Measurements from ENCODE around the gene FIG4.
"Not testable (repeated sequence)": the region's sequence is repeated elsewhere in the genome, so short reads cannot be mapped to it uniquely, and the experiment has no call there.

Gene FIG4

DNA sequence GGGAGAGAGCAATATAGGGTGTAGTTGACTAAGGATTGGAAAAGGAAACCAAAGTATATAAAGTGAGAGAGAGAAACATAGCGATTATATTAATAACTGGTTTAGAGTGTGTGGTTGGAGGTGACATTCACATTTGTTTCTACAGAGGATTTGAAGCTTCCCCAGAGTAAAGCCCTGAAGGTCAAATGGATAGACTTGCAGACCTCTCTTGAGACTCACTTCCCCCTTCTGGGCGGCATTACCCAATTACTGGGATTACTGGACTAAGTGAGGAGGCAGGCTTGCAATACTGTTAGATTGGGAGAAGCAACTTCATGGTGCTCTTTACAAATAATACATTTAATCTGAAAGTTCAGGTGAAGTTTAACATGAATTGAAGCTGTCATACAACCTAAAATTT is 10.7 kb downstream of the FIG4 start:
- DNase-seq (ENCODE audit: insufficient read length, low spot score), result no peak

DNA sequence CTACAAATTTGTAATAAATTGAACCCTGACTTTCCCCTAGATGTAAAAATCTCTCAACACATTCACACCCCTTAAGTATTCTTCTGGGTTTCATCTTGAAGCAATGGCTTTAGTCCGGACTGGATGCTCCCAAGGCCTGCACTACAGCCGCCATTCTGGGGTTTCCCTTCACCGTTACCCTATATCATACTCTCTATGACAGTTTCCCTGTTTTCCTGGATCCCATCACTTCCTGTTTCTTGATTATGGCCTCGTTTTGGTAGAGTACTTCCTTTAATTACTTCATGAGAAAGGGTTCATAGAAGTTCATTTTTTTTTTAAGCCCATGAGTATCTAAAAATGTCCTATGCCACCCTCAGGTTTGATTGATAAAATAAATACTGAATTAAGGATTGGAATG is 11.7 kb downstream of the FIG4 start:
- FAIRE-seq (no peak), DNase-seq (ENCODE audit: insufficient read length, low spot score) (no peak)

More for the DNA sequence above, 10.7 kb downstream of the FIG4 start:
- FAIRE-seq, result no peak

DNA sequence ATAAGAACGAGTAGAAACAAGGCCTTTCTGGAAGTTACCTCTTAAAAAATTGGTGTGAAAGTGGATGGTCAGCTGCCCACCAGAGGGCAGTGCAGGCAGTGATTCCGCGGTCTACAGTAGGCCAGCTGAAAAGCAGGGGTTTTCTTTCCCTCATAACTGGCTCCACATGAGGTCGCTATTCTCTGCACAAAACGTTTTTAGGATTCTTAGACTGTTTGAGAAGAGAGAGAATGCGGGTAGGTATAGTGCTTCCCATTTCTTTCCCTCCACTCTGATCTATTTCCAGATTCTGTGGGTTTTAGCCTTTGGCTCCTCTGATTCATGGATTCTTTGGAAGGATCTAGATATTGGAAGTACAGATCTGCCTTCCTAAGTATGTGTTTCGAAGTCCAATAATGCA is 14.2 kb downstream of the FIG4 start:
- peak; percentile 46 for DNase-seq (ENCODE audit: insufficient read length, low spot score)
- no peak for FAIRE-seq

DNA sequence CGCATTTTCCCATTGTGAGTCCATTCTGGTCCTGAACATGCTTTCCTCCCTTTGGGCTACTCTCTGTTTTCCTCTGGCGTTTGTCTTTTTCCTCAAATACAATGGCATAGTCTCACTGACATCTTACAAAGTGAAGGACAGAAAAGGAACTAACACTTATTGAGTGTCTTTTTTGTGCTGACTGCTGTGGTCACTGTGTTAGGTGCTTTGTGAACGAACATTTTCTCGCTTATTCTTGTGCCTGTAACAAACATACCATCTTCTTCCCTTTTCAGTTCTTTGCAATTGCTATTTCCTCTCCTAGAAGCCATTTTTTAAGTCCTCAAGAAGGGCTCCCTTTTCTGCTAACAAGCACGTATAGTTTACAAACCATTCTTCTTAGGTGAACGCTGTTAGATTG is 15.4 kb downstream of the FIG4 start:
- no peak for FAIRE-seq
- DNase-seq (ENCODE audit: insufficient read length, low spot score), result no peak

DNA sequence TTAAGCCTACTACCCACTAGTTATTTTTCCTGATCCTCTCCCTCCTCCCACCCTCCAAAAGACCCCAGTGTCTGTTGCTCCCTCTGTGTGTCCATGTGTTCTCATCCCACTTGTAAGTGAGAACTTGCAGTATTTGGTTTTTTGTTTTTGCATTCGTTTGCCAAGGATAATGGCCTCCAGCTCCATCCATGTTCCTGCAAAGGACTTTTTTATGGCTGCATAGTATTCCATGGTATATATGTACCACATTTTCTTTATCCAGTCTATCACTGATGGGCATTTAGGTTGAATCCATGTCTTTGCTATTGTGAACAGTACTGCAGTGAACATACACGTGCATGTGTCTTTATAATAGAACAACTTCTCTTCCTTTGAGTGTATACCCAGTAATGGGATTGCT is 17.0 kb downstream of the FIG4 start:
- DNase-seq (ENCODE audit: insufficient read length, low spot score); FAIRE-seq: not testable (repeated sequence)

DNA sequence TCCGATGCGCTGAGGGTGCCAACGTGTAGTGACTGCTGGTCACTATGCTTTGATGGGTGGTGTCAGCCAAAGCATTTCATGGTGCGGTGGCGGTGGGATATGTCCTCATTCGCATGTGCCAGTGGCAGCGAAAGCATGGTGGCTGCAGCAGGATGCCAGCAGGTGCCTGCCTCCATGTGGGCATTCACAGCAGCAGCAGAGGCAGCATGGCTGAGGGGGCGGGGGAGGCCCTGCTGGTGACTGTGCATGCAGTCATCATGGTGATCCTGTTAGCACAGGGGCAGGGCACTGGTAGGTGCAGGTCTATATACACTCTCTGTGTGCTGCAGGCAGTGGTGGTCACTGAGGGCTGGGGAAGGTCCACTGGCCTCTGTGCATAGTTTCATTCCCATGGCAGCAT is 22.0 kb downstream of the FIG4 start:
- DNase-seq (ENCODE audit: insufficient read length, low spot score) (no peak), FAIRE-seq (no peak)

DNA sequence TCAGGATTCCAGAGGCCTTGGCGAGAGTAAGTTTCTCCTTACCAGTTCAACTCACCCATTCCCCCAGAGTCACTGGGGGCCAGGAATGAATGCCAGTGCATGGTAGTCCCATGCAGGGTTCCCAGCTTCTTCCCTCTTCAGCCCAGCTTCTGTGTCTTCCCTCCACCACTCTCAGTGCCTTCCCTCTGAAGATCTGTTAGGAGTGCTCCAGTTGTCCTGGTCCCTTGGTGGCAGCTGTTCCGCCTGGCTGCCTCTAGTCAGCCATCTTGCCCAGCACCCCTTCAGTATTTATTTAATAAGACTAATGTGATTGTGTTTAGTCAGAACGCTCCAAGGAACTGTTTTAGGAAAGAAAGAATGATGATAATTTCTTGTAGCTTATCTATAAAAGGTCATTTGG is 23.1 kb downstream of the FIG4 start:
- FAIRE-seq (no peak), DNase-seq (ENCODE audit: insufficient read length, low spot score) (no peak)

DNA sequence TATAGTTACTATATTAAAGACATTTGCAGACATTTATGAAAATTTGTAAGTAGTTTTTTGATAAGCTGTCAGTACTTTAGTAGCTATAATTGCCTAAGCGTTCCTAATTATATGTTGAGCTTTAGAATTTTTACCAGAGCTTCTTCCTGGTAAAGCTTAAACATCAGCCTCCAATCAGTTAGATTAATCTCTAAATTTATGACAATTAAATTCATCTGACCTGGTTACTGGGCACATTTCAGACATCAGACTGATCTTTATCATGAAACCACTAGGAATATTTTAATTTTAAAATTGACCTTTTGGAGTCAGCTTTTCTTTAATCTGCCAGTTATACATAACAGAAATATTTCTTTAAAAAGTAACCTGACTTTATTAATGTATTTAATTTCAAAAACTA is 23.5 kb downstream of the FIG4 start:
- FAIRE-seq (no peak), DNase-seq (ENCODE audit: insufficient read length, low spot score) (no peak)

DNA sequence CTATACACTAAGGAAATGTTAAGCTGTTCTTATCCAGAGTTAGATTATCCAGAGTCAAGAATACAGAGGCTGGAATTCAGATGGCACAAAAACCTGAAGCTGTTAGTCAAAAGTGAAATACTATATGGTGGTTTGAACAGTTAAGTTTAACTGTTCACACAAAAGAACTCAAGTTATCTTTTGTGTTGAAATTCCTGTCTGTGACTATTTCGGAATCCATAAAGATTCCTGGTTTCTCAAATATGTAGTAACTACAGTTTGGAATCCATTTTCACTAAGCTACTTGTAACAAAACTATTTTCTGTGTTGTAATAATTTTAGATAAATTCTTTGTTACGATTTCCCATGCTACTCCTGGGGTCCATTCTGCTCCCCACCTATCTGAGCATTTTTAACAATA is 24.5 kb downstream of the FIG4 start:
- DNase-seq (ENCODE audit: insufficient read length, low spot score) (no peak), FAIRE-seq (no peak)

DNA sequence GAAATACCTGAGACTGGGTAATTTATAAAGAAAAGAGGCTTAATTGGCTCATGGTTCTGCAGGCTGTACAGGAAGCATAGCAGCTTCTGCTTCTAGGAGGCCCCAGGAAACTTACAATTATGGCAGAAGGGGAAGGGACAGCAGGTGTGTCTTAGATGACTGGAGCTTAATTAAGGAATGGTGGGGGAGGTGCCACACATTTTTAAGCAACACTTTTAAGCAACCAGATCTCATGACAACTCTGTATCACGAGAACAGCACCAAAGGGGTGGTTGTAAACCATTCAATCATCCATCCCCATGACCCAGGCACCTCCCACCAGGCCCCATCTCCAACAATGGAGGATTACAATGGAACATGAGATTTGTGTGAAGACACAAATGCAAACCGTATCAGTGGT is 26.9 kb downstream of the FIG4 start:
- FAIRE-seq (no peak), DNase-seq (ENCODE audit: insufficient read length, low spot score) (no peak)

DNA sequence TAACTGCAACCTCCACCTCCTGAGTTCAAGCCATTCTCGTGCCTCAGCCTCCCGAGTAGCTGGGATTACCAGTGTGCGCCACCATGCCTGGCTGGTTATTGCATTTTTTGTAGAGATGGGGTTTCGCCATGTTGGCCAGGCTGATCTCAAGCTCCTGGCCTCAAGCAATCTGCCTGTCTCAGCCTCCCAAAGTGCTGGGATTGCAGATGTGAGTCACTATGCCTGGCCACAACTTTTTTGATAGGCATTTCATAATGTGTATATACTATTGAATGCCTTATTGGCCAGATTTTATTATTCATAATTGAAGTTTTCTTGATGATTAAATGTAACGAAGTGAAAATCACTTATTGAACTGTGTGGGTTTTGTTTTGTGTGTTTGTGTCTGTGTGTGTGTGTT is 27.9 kb downstream of the FIG4 start:
- DNase-seq (ENCODE audit: insufficient read length, low spot score) (no peak), FAIRE-seq (no peak)

DNA sequence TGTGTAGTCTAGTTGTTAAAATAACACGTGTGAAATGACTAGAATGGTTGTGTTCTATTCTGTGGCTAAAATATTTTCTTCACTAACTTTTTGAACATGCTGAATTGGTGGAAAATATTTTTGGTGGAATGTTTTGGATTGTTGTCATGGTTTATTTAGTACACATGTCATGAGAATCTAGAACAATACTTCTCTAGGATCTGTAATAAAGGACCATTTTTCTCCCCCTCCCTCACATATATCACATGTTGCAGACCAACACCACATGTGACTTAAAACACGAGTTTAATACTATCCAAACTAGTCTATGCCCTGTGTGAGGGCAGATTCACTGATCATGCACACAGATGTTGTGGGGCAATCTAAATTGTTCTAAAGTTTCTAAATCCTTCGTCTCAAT is 29.2 kb downstream of the FIG4 start:
- DNase-seq (ENCODE audit: insufficient read length, low spot score) (no peak), FAIRE-seq (no peak)

DNA sequence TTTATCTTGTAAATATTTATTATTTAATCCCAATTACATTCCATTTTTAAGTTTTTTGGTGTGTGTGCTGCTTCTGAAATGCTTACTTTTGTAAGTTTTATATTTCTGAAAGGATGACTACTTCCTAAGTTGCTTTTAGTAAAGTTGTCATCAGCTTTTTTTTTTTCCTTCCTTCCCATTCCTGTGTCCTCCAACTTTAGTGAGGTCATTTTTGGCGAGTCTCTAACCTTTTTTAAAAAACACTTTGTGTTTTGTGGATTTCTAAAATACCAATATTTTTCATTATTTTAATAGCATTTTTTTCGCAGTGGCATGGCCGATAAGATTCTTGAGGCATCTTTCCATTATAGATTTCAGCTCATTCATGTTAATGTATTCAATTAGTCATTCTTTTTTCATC is 30.9 kb downstream of the FIG4 start:
- no peak for DNase-seq (ENCODE audit: insufficient read length, low spot score)
- no peak for FAIRE-seq

DNA sequence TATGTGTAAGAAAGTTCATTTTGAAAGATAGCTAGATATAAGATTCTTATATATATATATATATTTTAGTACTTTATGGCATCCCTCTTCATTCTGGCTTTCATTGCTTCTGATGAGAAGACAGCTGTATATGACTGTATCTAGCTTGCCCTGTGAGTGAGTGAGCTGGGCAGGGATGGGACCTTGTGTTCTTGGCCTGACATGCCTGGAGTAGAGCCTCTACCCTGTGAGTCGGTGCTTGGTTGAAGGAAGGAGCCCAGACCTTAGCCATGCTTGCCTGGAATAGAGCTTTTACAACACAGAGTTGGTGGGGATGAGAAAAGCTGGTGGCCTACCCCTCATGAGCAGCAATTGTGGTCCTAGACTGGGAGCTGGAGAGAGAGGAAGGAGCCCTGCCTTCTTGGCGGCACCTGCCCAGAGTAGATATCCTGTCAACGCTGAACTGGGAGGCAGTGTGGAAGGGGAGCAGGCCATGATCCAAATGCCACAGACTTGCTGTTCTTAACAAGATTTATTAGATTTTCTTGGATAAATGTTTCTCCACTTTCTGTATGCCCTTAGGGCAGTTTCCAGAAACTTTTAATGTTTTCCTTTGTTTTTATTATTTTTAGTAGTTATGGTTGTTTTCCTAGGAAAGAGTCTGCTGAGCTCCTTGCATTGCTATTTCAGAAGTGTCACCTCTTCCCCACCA is 31.6 kb downstream of the FIG4 start:
- DNase-seq (ENCODE audit: insufficient read length, low spot score) (no peak), FAIRE-seq (no peak)

DNA sequence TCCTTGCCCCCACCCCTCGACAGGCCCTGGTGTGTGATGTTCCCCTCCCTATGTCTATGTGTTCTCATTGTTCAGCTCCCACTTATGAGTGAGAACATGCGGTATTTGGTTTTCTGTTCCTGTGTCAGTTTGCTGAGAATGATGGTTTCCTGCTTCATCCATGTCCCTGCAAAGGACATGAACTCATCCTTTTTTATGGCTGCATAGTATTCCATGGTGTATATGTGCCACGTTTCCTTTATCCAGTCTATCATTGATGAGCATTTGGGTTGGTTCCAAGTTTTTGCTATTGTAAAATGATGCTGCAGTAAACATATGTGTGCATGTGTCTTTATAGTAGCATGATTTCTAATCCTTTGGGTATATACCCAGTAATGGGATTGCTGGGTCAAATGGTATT is 34.2 kb downstream of the FIG4 start:
- FAIRE-seq; DNase-seq (ENCODE audit: insufficient read length, low spot score): not testable (repeated sequence)

DNA sequence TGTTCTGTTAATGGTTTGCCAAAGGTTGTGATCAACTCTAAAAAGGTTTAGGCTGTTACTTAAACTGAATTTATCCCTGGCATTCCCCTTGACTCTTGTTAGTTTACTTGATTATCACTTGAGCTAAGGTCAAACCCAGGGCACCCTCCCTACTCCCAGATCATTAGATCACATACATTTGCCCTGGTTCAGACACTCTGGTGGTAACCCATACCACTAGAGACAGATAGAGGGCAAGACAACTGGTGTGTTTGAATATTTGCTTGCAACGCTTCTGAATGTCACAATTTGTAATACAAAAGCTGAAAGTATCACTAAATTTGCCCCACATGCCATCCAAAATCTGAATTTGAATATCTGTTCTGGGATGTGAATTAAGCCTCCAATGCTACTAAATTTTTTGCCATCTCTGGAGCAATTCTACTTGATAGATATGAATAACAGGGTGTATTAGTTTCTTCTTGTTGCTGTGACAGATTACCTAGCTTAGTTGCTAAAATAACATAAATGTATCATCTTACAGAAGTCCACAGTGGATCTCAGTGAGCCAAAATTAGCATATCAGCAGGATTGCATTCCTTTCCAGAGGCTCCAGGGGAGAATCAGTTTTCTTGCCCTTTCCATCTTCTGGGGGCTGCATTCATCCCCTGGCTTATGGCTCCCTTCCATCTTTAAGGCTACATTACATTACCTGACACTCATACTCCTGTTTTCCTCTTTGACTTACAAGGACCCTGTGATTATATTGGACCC is 45.4 kb downstream of the FIG4 start:
- FAIRE-seq (no peak), DNase-seq (ENCODE audit: insufficient read length, low spot score) (no peak)

DNA sequence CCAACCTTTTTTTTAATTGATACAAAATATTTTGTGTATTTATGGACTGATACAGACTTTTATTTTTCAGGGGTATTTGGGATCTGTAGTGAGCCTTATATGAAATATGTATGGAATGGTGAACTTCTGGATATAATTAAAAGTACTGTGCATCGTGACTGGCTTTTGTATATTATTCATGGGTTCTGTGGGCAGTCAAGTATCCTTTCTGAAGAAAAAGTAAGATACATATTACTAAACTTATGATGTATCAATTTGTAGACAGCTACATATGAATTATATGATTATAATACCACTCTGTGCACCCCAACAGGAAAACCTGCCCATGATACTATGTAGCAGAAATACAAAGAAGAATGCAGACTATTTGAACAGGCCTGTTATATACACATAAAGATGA is 47.2 kb downstream of the FIG4 start:
- no peak for FAIRE-seq

DNA sequence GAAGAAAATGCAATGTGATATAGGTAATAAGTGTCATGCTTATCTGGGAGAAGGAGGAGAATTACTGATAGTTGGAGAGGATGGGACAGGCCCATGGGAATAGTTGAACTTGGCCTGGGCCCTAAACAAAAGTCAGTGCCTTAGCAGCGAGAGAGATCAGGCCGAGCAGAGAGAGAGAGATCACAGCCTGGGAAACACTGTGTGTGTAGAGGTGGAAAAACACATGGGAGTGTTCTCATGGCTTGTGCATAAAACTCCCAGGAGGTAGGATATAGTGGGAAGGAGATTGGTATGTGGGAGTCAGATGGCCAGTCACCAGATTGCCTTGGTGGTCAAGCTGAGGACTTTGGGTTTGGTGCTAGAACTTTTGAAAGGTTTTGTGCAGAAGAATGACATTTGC is 47.6 kb downstream of the FIG4 start:
- FAIRE-seq (no peak), DNase-seq (ENCODE audit: insufficient read length, low spot score) (no peak)

More for the DNA sequence above, 47.2 kb downstream of the FIG4 start:
- no peak for DNase-seq (ENCODE audit: insufficient read length, low spot score)

DNA sequence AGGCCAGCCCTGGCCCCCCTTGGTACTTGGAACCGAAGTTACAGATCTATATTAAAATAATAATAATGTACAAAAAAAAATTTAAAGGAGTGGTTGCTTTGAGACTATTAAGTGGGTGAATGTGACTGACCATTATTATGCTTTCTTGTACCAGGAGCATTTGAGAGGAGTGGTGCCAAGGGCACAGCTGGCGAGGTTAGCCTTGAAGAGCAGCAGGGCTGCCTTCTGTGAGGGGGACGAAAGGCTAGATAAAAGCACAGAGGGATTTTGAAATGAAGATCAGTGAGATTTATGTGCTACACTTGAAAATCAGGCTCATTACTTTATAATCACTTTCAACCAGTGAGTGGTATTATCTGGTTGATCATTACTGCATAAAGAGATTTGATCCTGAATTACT is 48.6 kb downstream of the FIG4 start:
- no peak for DNase-seq (ENCODE audit: insufficient read length, low spot score)
- no peak for FAIRE-seq

DNA sequence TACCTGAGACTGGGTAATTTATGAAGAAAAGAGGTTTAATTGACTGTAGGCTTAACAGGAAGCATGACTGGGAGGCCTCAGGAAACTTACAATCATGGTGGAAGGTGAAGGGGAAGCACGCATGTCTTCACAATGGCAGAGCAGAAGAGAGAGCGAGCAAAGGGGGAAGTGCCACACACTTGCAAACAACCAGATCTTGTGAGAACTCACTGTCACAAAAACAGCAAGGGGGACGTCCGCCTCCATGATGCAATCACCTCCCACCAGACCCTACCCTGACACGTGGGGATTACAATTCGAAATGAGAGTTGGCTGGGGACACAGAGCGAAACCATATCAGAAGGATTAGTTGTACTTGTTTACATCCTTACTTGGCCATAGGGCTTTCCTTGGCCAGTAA is 49.7 kb downstream of the FIG4 start:
- FAIRE-seq (no peak), DNase-seq (ENCODE audit: insufficient read length, low spot score) (no peak)

DNA sequence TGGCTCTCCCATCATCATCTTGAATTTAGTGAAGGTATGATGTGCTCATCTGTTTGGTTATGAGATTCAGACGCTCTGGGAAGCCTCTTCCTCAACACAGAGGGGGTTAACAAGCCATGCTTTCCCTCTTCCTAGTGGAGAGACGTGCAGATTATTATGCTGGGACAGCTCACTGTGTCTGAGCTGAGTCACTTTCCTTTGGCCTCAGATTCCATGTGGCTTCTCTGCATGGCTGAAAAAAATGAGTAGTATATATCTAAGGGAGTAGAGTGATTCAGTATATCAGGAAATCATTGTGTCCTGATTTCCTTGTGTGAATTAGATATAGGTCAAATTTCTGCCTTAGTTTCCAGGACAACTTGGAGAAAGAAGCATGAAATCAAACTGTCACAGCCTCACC is 52.6 kb downstream of the FIG4 start:
- DNase-seq (ENCODE audit: insufficient read length, low spot score) (peak; percentile 12), FAIRE-seq (no peak)

DNA sequence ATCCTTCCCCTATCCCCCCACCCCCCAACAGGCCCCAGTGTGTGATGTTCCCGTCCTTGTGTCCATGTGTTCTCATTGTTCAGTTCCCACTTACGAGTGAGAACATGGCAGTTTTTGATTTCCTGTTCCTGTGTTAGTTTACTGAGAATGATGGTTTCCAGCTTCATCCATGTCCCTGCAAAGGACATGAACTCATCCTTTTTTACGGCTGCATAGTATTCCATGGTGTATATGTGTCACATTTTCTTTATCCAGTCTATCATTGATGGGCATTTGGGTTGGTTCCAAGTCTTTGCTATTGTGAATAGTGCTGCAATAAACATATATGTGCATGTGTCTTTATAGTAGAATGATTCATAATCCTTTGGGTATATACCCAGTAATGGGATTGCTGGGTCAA is 53.7 kb downstream of the FIG4 start:
- FAIRE-seq; DNase-seq (ENCODE audit: insufficient read length, low spot score): not testable (repeated sequence)

Data from HTR-8/SVneo (cell line).